ENCODE measurements around the gene LTBP3.

LTBP3 gene

DNA sequence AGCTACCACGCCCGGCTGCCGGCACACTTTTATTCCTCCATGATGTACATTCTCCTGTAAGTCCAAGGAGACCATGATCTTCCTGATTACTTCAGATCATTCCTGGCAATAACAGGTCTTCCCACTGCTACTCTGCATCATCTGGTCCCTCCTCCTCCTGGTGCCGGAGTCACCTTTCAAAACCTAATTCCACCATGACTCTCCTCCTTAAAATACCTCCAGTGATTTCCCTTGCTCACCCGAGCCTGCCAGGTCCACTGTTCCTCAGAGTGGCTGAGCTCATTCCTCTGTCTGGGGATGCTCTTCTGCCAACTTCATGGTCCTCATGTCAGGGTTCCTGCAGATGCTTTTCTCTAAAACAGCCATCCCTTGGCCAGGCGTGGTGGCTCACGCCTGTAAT is 3.9 kb upstream of the LTBP3 start:
- DNase-seq (ENCODE audit: low read depth), result no peak
- TF ChIP-seq, protein P1, sequence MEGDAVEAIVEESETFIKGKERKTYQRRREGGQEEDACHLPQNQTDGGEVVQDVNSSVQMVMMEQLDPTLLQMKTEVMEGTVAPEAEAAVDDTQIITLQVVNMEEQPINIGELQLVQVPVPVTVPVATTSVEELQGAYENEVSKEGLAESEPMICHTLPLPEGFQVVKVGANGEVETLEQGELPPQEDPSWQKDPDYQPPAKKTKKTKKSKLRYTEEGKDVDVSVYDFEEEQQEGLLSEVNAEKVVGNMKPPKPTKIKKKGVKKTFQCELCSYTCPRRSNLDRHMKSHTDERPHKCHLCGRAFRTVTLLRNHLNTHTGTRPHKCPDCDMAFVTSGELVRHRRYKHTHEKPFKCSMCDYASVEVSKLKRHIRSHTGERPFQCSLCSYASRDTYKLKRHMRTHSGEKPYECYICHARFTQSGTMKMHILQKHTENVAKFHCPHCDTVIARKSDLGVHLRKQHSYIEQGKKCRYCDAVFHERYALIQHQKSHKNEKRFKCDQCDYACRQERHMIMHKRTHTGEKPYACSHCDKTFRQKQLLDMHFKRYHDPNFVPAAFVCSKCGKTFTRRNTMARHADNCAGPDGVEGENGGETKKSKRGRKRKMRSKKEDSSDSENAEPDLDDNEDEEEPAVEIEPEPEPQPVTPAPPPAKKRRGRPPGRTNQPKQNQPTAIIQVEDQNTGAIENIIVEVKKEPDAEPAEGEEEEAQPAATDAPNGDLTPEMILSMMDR (IDR thresholded peaks at IDR 0.05; ENCODE audit: low read depth, low read length, missing control alignments), result no peak
- no peak overlapping the region for H3K4me3 ChIP-seq (ENCODE audit: low read depth, low read length)

DNA sequence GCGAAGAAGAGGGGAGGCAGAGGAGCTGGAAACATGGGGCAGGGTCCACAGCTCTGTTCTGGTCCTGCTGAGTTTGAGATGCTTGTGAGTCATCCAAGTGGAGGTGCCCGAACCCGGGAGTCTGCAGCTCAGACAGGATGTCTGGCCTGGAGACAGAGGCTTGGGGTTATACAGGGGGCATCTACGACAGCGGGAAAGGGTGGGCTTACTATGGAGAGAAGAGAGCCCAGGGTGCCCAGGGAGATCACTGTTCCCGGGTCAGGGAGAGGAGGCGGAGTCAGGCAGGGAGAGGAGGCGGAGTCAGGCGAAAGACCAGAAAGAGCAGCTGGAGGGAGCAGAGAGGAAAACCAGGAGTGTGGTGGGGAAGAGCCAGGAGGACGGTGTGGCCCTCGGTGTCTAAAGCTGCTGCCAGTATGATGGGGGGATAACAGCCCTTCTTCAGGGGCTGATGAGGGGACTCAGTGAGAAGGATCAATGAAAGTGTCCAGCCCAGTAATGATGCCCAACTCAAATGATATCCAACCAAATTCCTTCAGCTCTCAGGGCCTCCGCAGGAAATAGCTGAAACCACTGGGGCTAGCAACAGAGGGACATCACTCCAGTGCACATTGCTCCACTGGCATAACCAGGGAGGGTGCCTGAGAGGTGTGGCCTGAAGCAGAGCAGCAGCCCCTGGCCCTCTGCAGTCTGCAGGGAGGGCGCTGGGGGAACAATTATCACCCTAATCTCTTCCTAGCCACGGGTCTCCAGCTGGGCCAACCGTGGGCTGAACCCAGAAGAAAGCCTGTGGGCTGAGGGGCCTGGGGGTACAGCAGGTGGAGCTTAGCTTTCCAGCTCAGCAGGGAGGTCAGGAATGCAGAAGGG is 2.6 kb upstream of the LTBP3 start:
- TF ChIP-seq, protein P1 (IDR thresholded peaks at IDR 0.05; ENCODE audit: low read depth, low read length, missing control alignments), result no peak
- no peak for DNase-seq (ENCODE audit: low read depth)
- no peak overlapping the region for H3K4me3 ChIP-seq (ENCODE audit: low read depth, low read length)

DNA sequence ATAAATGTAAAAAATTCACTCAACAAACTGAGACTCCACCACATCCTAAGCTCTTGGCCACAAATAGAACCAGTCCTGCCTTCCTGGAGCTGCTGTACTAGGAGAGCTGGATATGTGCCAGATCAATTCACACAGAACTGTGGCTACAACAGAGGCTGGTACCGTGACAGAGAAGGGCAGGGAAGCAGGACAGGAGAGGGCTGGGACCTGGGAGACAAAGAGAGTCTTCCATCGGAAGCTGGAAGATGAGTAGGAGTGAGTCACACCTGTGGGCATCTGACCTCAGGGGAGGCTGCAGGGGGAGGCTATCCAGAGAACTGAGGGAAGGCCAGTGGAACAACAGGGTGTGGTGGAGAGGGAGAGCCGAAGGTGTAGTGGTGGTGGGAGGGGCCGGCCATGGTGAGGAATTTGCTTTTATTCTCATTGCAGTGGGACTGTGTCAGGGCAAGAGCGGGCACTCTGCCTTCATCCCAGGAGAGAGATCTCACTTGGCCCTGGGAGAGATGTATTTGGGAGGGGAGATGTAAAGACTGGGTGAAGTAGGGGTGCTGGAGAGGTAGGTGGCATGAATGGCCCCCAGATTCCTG is 1.9 kb upstream of the LTBP3 start:
- H3K4me3 ChIP-seq (ENCODE audit: low read depth, low read length), result no peak overlapping the region
- TF ChIP-seq, protein P1 (IDR thresholded peaks at IDR 0.05; ENCODE audit: low read depth, low read length, missing control alignments), result no peak
- no peak for DNase-seq (ENCODE audit: low read depth)

DNA sequence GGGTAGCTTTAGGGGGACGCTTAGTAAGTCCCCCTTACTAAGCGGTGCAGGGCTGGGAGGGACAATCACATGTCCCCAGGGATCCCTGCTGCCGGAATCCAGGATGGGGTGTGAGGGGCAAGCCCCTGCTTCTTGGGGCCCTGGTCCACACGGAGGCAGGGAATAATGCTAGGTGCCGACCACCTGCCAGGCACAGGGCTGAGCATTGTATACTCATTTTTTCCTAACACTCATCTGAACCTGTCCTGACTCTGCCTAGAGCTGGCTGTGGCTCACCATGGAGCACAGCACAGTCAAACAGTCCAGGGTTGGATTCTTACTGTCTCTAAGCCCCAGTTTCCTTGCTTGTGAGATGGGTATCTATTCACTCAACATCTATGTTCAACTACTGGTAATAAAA is 1.4 kb upstream of the LTBP3 start:
- H3K4me3 ChIP-seq (ENCODE audit: low read depth, low read length), result no peak overlapping the region
- TF ChIP-seq, protein P1 (IDR thresholded peaks at IDR 0.05; ENCODE audit: low read depth, low read length, missing control alignments), result no peak
- no peak for DNase-seq (ENCODE audit: low read depth)

DNA sequence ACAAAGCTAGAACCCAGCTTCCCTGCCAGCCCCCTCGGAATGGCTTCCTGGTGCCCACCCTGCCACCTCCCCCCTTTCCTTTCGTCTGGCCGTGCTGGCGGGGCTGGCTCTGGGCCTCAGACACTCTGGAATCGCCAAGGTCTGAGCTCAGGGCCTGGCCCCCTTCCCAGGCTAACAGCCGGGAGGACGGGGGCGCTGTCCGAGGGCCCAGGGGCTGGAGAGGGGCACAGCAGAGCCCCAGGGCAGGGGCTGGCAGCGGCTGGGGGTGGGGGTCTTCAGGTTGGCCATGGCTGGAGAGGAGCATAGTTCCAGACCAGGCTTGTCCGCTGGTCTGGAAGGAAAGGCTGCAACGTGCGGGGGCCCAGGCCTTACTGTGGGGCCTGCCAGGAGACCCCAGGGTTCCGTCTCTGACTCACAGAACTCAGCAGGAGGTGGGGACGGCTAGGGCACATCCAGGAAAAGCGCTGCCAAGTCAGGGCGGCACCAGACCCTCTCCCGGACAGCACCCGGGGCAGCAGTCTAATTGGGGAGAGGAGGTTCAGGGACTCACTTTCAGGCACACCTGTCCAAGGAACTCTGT is 861 bp upstream of the LTBP3 start:
- TF ChIP-seq, protein P1 (IDR thresholded peaks at IDR 0.05; ENCODE audit: low read depth, low read length, missing control alignments), result no peak
- no peak overlapping the region for H3K4me3 ChIP-seq (ENCODE audit: low read depth, low read length)
- no peak for DNase-seq (ENCODE audit: low read depth)

DNA sequence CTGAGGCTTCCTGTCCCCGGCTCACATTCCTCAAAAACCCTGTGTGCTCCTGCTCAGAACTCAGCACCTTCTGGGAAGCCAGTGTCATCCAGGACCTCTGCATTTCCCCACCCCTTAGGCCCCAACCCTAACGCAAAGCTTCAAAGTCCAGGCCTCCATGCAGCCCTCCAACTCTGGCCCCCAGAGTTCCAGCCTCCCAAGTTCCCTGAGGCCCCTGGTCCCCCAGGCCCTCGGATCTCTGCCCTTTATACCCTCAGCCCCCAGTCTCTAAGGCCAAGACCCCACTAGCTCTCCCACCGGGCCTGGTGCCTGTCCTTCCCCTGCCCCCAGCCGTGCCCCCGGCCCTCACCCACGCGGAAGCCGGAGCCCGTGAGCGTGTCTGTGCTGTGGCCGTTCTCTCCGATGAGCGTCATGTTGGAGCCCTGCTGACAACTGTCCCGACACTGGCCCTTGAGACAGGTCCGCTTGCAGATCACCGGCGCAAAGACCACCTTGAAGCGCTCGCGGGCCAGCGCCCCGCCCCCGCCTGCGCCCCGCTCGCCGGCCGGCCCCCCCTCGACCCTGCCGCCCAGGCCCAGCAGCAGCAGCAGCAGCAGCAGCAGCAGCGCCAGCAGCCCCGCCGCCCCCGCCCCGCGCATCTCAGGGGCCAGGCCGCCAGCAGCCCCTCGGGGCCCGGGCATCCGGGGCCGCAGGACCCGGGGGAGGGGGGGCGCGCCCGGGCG is 718 bp downstream of the LTBP3 start:
- TF ChIP-seq, protein P1 (IDR thresholded peaks at IDR 0.05; ENCODE audit: low read depth, low read length, missing control alignments), result no peak
- H3K4me3 ChIP-seq (ENCODE audit: low read depth, low read length), result no peak overlapping the region
- no peak for DNase-seq (ENCODE audit: low read depth)
